ENCODE results near the gene SNRNP70. TPM values are rescaled to one million over a fixed set of nuclear protein-coding genes. Genes with fewer than 3 reads are reported as not detected.
"Not testable (repeated sequence)": the region's sequence is repeated elsewhere in the genome, so short reads cannot be mapped to it uniquely, and the experiment has no call there.

SNRNP70 gene
- total RNA-seq, 1 donor from 2014 or later, result 115 TPM

DNA sequence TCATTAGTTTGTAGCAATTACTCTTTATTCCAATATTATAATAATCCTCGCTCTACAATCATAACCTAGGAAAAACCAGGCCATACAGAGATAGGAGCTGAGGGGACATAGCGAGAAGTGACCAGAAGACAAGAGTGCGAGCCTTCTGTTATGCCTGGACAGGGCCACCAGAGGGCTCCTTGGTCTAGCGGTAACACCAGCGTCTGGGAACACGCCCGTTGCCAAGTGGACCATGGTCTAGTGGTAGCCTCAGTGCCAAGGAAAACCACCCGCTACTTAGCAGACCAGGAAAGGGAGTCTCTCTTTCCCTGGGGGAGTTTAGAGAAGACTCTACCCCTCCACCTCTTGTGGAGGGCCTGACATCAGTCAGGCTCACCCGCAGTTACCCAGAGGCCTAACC, 10.4 kb upstream of the SNRNP70 start:
- peaks cover 47% of the 10 kb centered on the region for H3K27me3 ChIP-seq (ENCODE audit: low read depth)
- H3K27ac ChIP-seq (replicated peaks); H3K4me3 ChIP-seq; H3K4me1 ChIP-seq; H3K9me3 ChIP-seq (replicated peaks); H3K36me3 ChIP-seq; intact Hi-C loops (cut with micrococcal nuclease): not testable (repeated sequence)
- TF ChIP-seq, protein P1, sequence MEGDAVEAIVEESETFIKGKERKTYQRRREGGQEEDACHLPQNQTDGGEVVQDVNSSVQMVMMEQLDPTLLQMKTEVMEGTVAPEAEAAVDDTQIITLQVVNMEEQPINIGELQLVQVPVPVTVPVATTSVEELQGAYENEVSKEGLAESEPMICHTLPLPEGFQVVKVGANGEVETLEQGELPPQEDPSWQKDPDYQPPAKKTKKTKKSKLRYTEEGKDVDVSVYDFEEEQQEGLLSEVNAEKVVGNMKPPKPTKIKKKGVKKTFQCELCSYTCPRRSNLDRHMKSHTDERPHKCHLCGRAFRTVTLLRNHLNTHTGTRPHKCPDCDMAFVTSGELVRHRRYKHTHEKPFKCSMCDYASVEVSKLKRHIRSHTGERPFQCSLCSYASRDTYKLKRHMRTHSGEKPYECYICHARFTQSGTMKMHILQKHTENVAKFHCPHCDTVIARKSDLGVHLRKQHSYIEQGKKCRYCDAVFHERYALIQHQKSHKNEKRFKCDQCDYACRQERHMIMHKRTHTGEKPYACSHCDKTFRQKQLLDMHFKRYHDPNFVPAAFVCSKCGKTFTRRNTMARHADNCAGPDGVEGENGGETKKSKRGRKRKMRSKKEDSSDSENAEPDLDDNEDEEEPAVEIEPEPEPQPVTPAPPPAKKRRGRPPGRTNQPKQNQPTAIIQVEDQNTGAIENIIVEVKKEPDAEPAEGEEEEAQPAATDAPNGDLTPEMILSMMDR (IDR thresholded peaks at IDR 0.05; ENCODE audit: borderline replicate concordance), result peak; percentile 79
- DNase-seq, result peak; percentile 70

DNA sequence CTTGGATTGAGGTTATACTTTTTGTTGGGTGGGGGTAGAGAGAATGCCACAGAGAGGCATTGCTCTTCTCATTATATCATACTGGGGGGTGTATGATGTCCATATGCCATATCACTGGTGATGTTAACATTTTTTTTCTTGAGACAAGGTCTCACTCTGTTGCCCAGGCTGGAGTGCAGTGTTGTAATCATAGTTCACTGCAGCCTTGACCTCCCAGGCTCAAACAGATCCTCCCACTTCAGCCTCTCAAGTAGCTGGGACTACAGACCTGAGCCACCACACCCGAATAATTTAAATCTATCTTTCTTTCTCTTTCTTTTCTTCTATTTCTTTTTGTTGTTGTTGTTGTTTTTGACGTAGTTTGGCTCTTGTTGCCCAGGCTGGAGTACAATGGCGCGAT, 4.9 kb upstream of the SNRNP70 start:
- DNase-seq, result no peak
- intact Hi-C loops (cut with micrococcal nuclease), result no loop called here
- H3K36me3 ChIP-seq, result no peaks in the 10 kb centered on the region
- TF ChIP-seq, protein P1 (IDR thresholded peaks at IDR 0.05; ENCODE audit: borderline replicate concordance), result no peak
- no peaks in the 10 kb centered on the region for H3K9me3 ChIP-seq (replicated peaks)
- no peak overlapping the region for H3K4me3 ChIP-seq
- H3K4me1 ChIP-seq, result peaks cover 8% of the 10 kb centered on the region
- no peak overlapping the region for H3K27ac ChIP-seq (replicated peaks)
- H3K27me3 ChIP-seq (ENCODE audit: low read depth), result no peaks in the 10 kb centered on the region

DNA sequence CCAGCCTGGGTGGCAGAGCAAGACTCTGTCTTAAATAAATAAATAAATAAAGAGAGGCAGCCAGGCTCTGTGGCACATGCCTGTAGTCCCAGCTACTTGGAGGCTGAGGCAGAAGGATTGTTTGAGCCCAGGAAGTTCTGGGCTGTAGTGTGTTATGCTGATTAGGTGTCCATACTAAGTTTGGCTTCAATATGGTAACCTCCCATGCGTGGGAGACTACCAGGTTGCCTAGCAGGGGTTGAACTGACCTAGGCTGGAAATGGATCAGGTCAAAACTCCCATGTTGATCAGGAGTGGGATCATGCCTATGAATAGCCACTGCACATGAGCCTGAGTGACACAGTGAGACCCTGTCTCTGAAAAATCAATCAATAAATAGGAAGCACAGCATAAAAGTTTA, 4.0 kb upstream of the SNRNP70 start:
- no peak overlapping the region for H3K27ac ChIP-seq (replicated peaks)
- H3K36me3 ChIP-seq, result no peaks in the 10 kb centered on the region
- H3K27me3 ChIP-seq (ENCODE audit: low read depth), result no peaks in the 10 kb centered on the region
- no peak for DNase-seq
- H3K9me3 ChIP-seq (replicated peaks), result no peaks in the 10 kb centered on the region
- H3K4me3 ChIP-seq, result no peak overlapping the region
- intact Hi-C loops (cut with micrococcal nuclease), result no loop called here
- TF ChIP-seq, protein P1 (IDR thresholded peaks at IDR 0.05; ENCODE audit: borderline replicate concordance), result no peak
- peaks cover 16% of the 10 kb centered on the region for H3K4me1 ChIP-seq

DNA sequence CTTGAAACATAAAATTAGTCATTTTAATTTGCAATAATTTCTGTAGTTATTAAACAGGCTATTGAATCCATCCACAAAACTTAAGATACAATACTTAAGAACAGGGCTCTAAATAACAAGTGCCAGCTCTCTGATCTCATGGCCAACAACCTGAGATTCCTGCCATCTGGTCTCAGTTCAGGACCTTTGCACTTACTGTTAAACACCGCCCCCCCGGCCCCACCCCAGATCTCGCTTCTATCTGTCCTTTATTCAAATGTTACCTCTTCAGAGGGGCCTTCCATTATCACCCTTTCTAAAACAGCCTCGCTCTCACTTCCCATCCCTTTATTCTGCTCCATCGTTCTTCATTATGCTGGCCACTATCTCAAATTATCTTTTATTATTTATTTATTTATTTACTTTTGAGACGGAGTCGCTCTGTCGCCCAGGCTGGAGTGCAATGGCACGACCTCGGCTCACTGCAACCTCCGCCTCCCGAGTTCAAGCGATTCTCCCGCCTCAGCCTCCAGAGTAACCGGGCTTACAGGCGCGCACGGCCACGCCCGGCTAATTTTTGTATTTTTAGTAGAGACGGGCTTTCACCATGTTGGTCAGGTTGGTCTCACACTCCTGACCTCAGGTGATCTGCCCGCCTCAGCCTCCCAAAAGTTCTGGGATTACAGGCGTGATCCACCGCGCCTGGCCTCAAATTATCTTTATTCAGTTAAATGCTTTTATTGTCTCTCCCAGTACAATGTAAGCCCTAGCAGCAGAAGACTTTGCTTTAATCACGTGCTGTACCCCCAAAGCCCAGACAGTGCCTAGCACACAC, 838 bp upstream of the SNRNP70 start:
- DNase-seq, result no peak
- Histone ChIP-seq H3K36me3 (peaks cover 16% of the 10 kb centered on the region), H3K4me1 (peaks cover 45% of the 10 kb centered on the region), H3K27me3 (ENCODE audit: low read depth) (no peaks in the 10 kb centered on the region), H3K9me3 (replicated peaks) (no peaks in the 10 kb centered on the region), H3K27ac (replicated peaks) (peak overlapping the region; percentile 86), H3K4me3 (peak overlapping the region; percentile 89)
- intact Hi-C loops (cut with micrococcal nuclease), result no loop called here
- TF ChIP-seq, protein P1 (IDR thresholded peaks at IDR 0.05; ENCODE audit: borderline replicate concordance), result no peak

DNA sequence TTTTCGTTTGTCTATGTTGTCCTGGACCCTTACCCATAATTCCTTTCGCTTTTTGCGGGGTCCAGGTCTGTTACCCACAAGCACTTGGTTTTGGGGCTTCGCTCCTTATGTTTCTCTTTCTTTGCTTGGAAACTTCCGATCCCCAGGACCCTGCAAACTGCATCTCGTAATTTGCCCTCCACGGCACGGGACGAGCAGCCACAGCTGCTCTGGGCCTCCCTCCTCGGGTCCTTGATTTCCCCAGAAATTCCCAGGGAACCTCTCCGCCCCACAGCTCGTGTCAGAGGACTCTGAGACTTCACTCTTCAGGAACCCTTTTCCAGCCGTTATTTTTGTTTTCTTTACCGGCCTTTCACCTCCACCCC, 599 bp downstream of the SNRNP70 start:
- TF ChIP-seq, protein P1 (IDR thresholded peaks at IDR 0.05; ENCODE audit: borderline replicate concordance), result no peak
- H3K4me1 ChIP-seq, result peaks cover 45% of the 10 kb centered on the region
- no peaks in the 10 kb centered on the region for H3K27me3 ChIP-seq (ENCODE audit: low read depth)
- H3K36me3 ChIP-seq, result peaks cover 29% of the 10 kb centered on the region
- intact Hi-C loops (cut with micrococcal nuclease), result no loop called here
- peak overlapping the region; percentile 86 for H3K27ac ChIP-seq (replicated peaks)
- no peaks in the 10 kb centered on the region for H3K9me3 ChIP-seq (replicated peaks)
- no peak for DNase-seq
- H3K4me3 ChIP-seq, result peak overlapping the region; percentile 89
